Lower leg skin (tissue), 4 donors: Measurements from ENCODE around the gene TCOF1. TPM values are rescaled to one million over a fixed set of nuclear protein-coding genes. Genes with fewer than 3 reads are reported as not detected.

Experiments used
- DNase-seq, 2 donors: peaks; one replicate each; pipeline ENCODE4 v3.0.0-alpha.2; 2019; ENCODE audit warnings: low spot score in 2 of 2
- H3K4me3 ChIP-seq: fragments of 200-600 bp; sonication (generic); 2 replicates; pipeline ENCODE4 v1.5.1; 2017; ENCODE audit warnings: mild to moderate bottlenecking, low read depth; ENCODE audit not compliant: poor library complexity, severe bottlenecking
- CTCF ChIP-seq, 3 donors: fragments of 450-650 bp; IDR thresholded peaks; one replicate each; pipeline ENCODE4 v1.5.1; 2016; ENCODE audit warnings: antibody characterized with exemption in 3 of 3, mild to moderate bottlenecking in 3 of 3, moderate library complexity in 2 of 3
- POLR2A ChIP-seq, 2 donors: fragments of 450-650 bp; IDR thresholded peaks; one replicate each; pipeline ENCODE4 v1.6.1; 2016 to 2017; ENCODE audit warnings: antibody characterized with exemption in 2 of 2, mild to moderate bottlenecking in 1 of 2, moderate library complexity in 1 of 2
- WGBS, 2 donors: methylation state at CpG; one replicate each; pipeline ENCODE4 v1.1.5; 2018; 5-methylcytosine and 5-hydroxymethylcytosine counted together
- intact Hi-C: fragments of 100-400 bp; cut with DNase I; formaldehyde crosslinking; loops from one replicate; pipeline ENCODE4 v1.15.0; 2023; ENCODE audit warnings: low total_unique reads
- total RNA-seq, 4 donors: library from RNA; depleted of rRNA; stranded (reverse); fragments of >200 nt; gene quantifications; one replicate each; pipeline ENCODE4 v1.1.0, GENCODE V29; 2016

Gene TCOF1
- total RNA-seq, 4 donors from 2014 or later, result 30.6 to 35.0 (median 32.2) TPM

- no peak for DNase-seq
- no peak overlapping the region for H3K4me3 ChIP-seq
- TF ChIP-seq CTCF (IDR thresholded peaks at IDR 0.05), result no peak
- no peak for TF ChIP-seq POLR2A (IDR thresholded peaks at IDR 0.05)
- 80 to 82% methylated on average over 6 of the region's 6 CpGs for WGBS, 2 donors
- intact Hi-C loops, result no loop called here
Observed at GRCh38 chr5:150447188-150447587, 89.7 kb downstream of the TCOF1 start.

DNA sequence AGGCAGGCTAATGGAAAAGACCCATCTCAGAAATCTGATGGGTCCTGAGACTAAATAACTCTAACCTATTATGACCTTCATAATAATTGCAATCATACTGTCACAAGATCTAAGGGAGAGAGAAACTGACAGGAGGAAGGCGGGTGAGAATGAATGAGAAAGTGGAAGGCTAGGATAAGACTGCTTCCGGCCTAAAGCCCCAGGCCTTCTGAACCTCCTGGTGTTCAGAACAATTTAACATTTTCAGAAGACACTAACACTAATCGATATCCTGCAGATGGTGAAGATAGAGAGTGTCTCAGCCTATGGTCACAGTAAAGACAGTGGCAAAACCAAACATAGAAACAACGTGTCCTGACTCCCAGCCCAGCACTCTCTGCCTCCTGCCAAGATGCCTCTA, 90.8 kb downstream of the TCOF1 start:
- 11 to 22% methylated on average over 4 of the region's 4 CpGs for WGBS, 2 donors
- intact Hi-C loops, result no loop called here
- H3K4me3 ChIP-seq, result peak overlapping the region; percentile 63
- DNase-seq, result no peak
- TF ChIP-seq POLR2A (IDR thresholded peaks at IDR 0.05) (no peak), CTCF (IDR thresholded peaks at IDR 0.05) (no peak)

- no peak for DNase-seq
- intact Hi-C loops, result no loop called here
- TF ChIP-seq POLR2A (IDR thresholded peaks at IDR 0.05) (no peak), CTCF (IDR thresholded peaks at IDR 0.05) (no peak)
- H3K4me3 ChIP-seq, result peak overlapping the region; percentile 63
- 0% methylated on average over 31 of the region's 31 CpGs for WGBS, 2 donors
Observed at GRCh38 chr5:150448952-150449516, 91.5 kb downstream of the TCOF1 start.

Other genes with a start within 250 kb of the TCOF1 start
- 10 to 100 TPM; 33.9 to 88.7 (median 41.7) TPM for gene PDGFRB, start 201.9 kb upstream of the TCOF1 start, total RNA-seq
- not detected for gene CDX1, start 190.9 kb upstream of the TCOF1 start, total RNA-seq
- gene SLC6A7, start 167.6 kb upstream of the TCOF1 start, total RNA-seq, result under 1 TPM in 1 of 4 donors, not detected in 3; 0.88 TPM
- under 1 TPM in 1 of 4 donors, not detected in 3; 0.23 TPM for gene CAMK2A, start 67.9 kb upstream of the TCOF1 start, total RNA-seq
- 1 to 10 TPM; 1.6 to 4.5 (median 2.6) TPM for gene ARSI, start 54.8 kb upstream of the TCOF1 start, total RNA-seq
- gene CD74, start 55.2 kb downstream of the TCOF1 start, total RNA-seq, result 100 to 1,000 TPM; 500 to 762 (median 613) TPM
- gene RPS14, start 92.0 kb downstream of the TCOF1 start, total RNA-seq, result 1,000 to 10,000 TPM; 2,497 to 4,490 (median 3,854) TPM
- gene NDST1, start 150.4 kb downstream of the TCOF1 start, total RNA-seq, result 100 to 1,000 TPM in 3 of 4 donors, 10 to 100 TPM in 1; 62.9 to 127 (median 115) TPM